ENCODE results near the gene RPTOR. TPM values are rescaled to one million over a fixed set of nuclear protein-coding genes. Genes with fewer than 3 reads are reported as not detected.

Gene RPTOR
- total RNA-seq, 1 experiment from 2014 or later: 26.3 TPM

GRCh38 chr17:81003711-81004475 lies 459.3 kb downstream of the RPTOR start:
- DNase-seq (ENCODE audit: low spot score): no peak

- DNase-seq (ENCODE audit: low spot score): no peak
Measured at GRCh38 chr17:81006891-81007290, 462.3 kb downstream of the RPTOR start.

GRCh38 chr17:81008140-81008539 lies 463.5 kb downstream of the RPTOR start:
- DNase-seq (ENCODE audit: low spot score): no peak

GRCh38 chr17:81009136-81009535 lies 464.5 kb downstream of the RPTOR start:
- no peak for DNase-seq (ENCODE audit: low spot score)

- no peak for DNase-seq (ENCODE audit: low spot score)
Measured at GRCh38 chr17:81010935-81011334, 466.3 kb downstream of the RPTOR start.

- DNase-seq (ENCODE audit: low spot score): no peak
Measured at GRCh38 chr17:81011951-81012350, 467.3 kb downstream of the RPTOR start.

- no peak for DNase-seq (ENCODE audit: low spot score)
Measured at GRCh38 chr17:81012574-81013447, 468.2 kb downstream of the RPTOR start.

GRCh38 chr17:81013642-81014041 lies 469.0 kb downstream of the RPTOR start:
- no peak for DNase-seq (ENCODE audit: low spot score)

GRCh38 chr17:81015136-81015535 lies 470.5 kb downstream of the RPTOR start:
- no peak for DNase-seq (ENCODE audit: low spot score)

Small RNA genes within 50 kb of the gene (small RNA-seq; reads per million reads assigned to genes)
- gene AC120024.2 (not detected), gene AC120024.3 (not detected)

Other genes with a start within 250 kb of the RPTOR start
- gene ENDOV, start 129.7 kb upstream of the RPTOR start, total RNA-seq (2014; rRNA removed; shearing (Covaris generic)): 24.5 and 25.8 TPM in 2 replicates
- not detected in 2 replicates for gene NPTX1, start 68.2 kb upstream of the RPTOR start, total RNA-seq (2014; rRNA removed; shearing (Covaris generic))